HepG2 (cell line): Measurements from ENCODE around the gene CXCR5. TPM values are rescaled to one million over a fixed set of nuclear protein-coding genes. Genes with fewer than 3 reads are reported as not detected.

Experiments
- ARHGAP35 ChIP-seq: sonication (generic); formaldehyde crosslinking; IDR thresholded peaks from 2 replicates; pipeline ENCODE4 v1.9.0; 2022; ENCODE audit warnings: mild to moderate bottlenecking, inconsistent platforms, moderate library complexity, missing genetic modification reagents, borderline replicate concordance
- FOXA1 ChIP-seq, 2 experiments: fragments of 450-650 bp in 1 of 2; sonication (generic) in 1 of 2; formaldehyde crosslinking in 1 of 2; IDR thresholded peaks; 2 replicates each; pipeline versions ENCODE4 v1.4.0 to v1.6.1; 2016 to 2020; ENCODE audit warnings: missing genetic modification reagents in 1 of 2
- FOXA3 ChIP-seq: IDR thresholded peaks from 2 replicates; pipeline ENCODE4 v1.6.1; 2016; ENCODE audit warnings: missing genetic modification reagents, missing compliant biosample characterization
- GPN1 ChIP-seq: sonication (generic); formaldehyde crosslinking; IDR thresholded peaks from 2 replicates; pipeline ENCODE4 v1.5.1; 2020; ENCODE audit warnings: missing genetic modification reagents, borderline replicate concordance
- HCFC1 ChIP-seq: fragments of 150-350 bp; IDR thresholded peaks from 2 replicates; pipeline ENCODE4 v1.6.1; 2014; ENCODE audit warnings: low read depth, low read length
- HDAC6 ChIP-seq: fragments of 200-600 bp; sonication (generic); IDR thresholded peaks from 2 replicates; pipeline ENCODE4 v1.7.0; 2017; ENCODE audit warnings: mild to moderate bottlenecking, antibody characterized with exemption, low read length, low read depth
- HNF1A ChIP-seq, 2 experiments: sonication (generic) in 1 of 2; formaldehyde crosslinking in 1 of 2; IDR thresholded peaks; 2 replicates each; pipeline versions ENCODE4 v1.4.0 to v1.6.1; 2016 to 2020; ENCODE audit warnings: borderline replicate concordance in 1 of 2, low read depth in 1 of 2, mild to moderate bottlenecking in 1 of 2, missing genetic modification reagents in 1 of 2
- MAFK ChIP-seq, 2 experiments: IDR thresholded peaks in 1 of 2; conservative IDR thresholded peaks in 1 of 2; 2 replicates each; pipeline ENCODE4 v1.6.1; 2011; ENCODE audit warnings: improper control_type of control experiment in 2 of 2, low read length in 2 of 2
- MIER3 ChIP-seq: IDR thresholded peaks from 2 replicates; pipeline ENCODE4 v1.6.1; 2016; ENCODE audit warnings: missing compliant biosample characterization, borderline replicate concordance
- PAX8 ChIP-seq: sonication (generic); formaldehyde crosslinking; IDR thresholded peaks from 2 replicates; pipeline ENCODE4 v1.8.0; 2022; ENCODE audit warnings: mild to moderate bottlenecking, missing genetic modification reagents, borderline replicate concordance
- PBX2 ChIP-seq: IDR thresholded peaks from 2 replicates; pipeline ENCODE4 v1.6.1; 2016; ENCODE audit warnings: control low read depth
- PHF21A ChIP-seq: sonication (generic); formaldehyde crosslinking; IDR thresholded peaks from 2 replicates; pipeline ENCODE4 v1.5.0; 2020; ENCODE audit warnings: mild to moderate bottlenecking, missing genetic modification reagents
- RFX3 ChIP-seq: IDR thresholded peaks from 2 replicates; pipeline ENCODE4 v1.6.1; 2016; ENCODE audit warnings: missing biosample characterization, missing genetic modification reagents
- SIX4 ChIP-seq: sonication (generic); formaldehyde crosslinking; IDR thresholded peaks from 2 replicates; pipeline ENCODE4 v1.4.0; 2020; ENCODE audit warnings: missing genetic modification reagents
- SKI ChIP-seq: fragments of 450-650 bp; IDR thresholded peaks from one replicate; pipeline ENCODE4 v1.6.1; 2018; ENCODE audit warnings: mild to moderate bottlenecking; ENCODE audit not compliant: partially characterized antibody
- SRSF9 ChIP-seq: fragments of 200-400 bp; formaldehyde crosslinking; IDR thresholded peaks from 2 replicates; pipeline ENCODE4 v1.6.1; 2018; ENCODE audit warnings: borderline replicate concordance, mild to moderate bottlenecking, low read depth, low read length; ENCODE audit not compliant: insufficient read depth, poor library complexity, severe bottlenecking
- YY1 ChIP-seq: IDR thresholded peaks from 2 replicates; pipeline ENCODE4 v1.6.1; 2011; ENCODE audit warnings: low read length, low read depth, moderate library complexity, mild to moderate bottlenecking; ENCODE audit not compliant: insufficient read depth, insufficient replicate concordance
- ZBTB42 ChIP-seq: sonication (generic); formaldehyde crosslinking; IDR thresholded peaks from 2 replicates; pipeline ENCODE4 v1.5.0; 2020; ENCODE audit warnings: mild to moderate bottlenecking, missing genetic modification reagents
- ZNF33A ChIP-seq: sonication (generic); formaldehyde crosslinking; IDR thresholded peaks from 2 replicates; pipeline ENCODE4 v1.5.1; 2020; ENCODE audit warnings: missing genetic modification reagents, mild to moderate bottlenecking, moderate library complexity, borderline replicate concordance
- ZNF607 ChIP-seq: sonication (generic); formaldehyde crosslinking; IDR thresholded peaks from 2 replicates; pipeline ENCODE4 v1.5.1; 2020; ENCODE audit warnings: missing genetic modification reagents, mild to moderate bottlenecking, borderline replicate concordance
- ZZZ3 ChIP-seq: sonication (generic); formaldehyde crosslinking; IDR thresholded peaks from 2 replicates; pipeline ENCODE4 v1.4.0; 2020; ENCODE audit warnings: missing genetic modification reagents, mild to moderate bottlenecking, borderline replicate concordance
- polyA plus RNA-seq, 8 experiments: library from polyadenylated mRNA; depleted of rRNA in 3 of 8; stranded (reverse) in 7 of 8; unstranded in 1 of 8; fragments of >200 nt; fragmentation: Illumina TruSeq in 4 of 8; extraction: Trizol in 4 of 8; gene quantifications; 2 replicates each; pipeline versions ENCODE4 v1.2.1 to v1.2.3, GENCODE V29; 2011 to 2016; ENCODE audit warnings: low read depth in 4 of 8, missing spikeins in 1 of 8, mixed read lengths in 1 of 8; ENCODE audit not compliant: insufficient read depth in 1 of 8
- total RNA-seq, 5 experiments: library from RNA; depleted of rRNA; stranded (reverse); fragments of >200 nt; fragmentation: Illumina TruSeq; extraction: Trizol; gene quantifications; 2 replicates each; pipeline ENCODE4 v1.2.3, GENCODE V29; 2016; ENCODE audit warnings: low read depth in 1 of 5
- TF ChIP-seq, protein P1 (sequence below): sonication (generic); formaldehyde crosslinking; IDR thresholded peaks from 2 replicates; pipeline ENCODE4 v1.5.0; 2020; ENCODE audit warnings: missing genetic modification reagents

Gene CXCR5
- total and polyA plus RNA-seq, 2 of the 13 experiments (the other 11 are each of a cell fraction or from before 2014, with no cell fraction given), result not detected

DNA sequence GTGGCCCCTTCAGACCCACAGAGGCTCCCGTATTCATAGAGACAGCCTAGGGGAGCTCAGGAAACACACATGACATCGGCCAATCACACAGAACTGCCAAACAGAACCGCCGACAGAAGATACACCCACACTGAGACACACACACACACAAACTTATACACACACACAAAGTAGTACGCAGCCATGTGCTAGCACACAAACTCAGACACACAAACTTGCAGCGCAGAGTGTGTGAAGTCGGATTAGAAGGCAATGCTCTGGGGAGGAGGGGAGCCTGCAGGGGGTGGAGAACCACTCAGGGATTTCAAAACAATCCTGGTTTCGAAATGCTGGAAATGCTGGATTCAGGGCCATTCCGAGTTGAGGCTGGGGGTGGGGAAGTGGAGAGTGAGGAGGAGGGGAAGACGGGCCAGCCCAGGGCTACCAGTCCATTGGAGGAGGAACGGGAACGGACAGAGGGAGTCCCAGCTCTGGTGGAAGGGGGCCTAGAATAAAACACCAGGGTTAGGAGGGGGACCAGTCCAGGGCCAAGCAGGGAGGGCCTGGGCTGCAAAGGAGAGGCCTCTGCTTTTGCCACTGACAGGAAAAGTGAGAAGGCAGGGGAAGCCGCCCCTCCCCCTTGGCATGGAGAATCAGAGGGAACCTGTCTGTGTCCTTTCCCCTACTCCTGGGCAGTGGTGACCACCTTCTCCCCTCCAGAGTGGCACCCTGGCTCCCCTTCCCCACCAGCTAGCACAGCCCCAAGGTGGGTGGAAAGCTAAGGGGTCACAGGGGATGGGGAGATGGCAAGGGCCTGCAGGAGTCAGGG, 37.6 kb downstream of the CXCR5 start (continued):
- no peak for TF ChIP-seq PBX2 (CRISPR knock-in tag)
- no peak; the same call in 1 of the 2 replicates for TF ChIP-seq HNF1A (IDR thresholded peaks at IDR 0.05; ENCODE audit: low read depth)
- no peak for TF ChIP-seq HNF1A (CRISPR knock-in tag; IDR thresholded peaks at IDR 0.05; ENCODE audit: borderline replicate concordance)
- TF ChIP-seq PAX8, result no peak
- TF ChIP-seq PHF21A, result peak; percentile 58
- 0 out of 2 replicates have a peak, but pooled peaks have one; percentile 20 for TF ChIP-seq FOXA3
- TF ChIP-seq MAFK (conservative IDR thresholded peaks at IDR 0.05 in 1 of 2, IDR thresholded peaks at IDR 0.05 in 1 of 2; ENCODE audit: low read length in 2 of 2), result no peak
- TF ChIP-seq SRSF9, result no peak
- no peak for TF ChIP-seq ZNF607
- peak; percentile 82; the same call in 1 of the 2 replicates for TF ChIP-seq MIER3 (CRISPR knock-in tag)
- no peak for TF ChIP-seq ZZZ3 (CRISPR knock-in tag)
- peak; percentile 70 for TF ChIP-seq SIX4 (CRISPR knock-in tag)
- no peak for TF ChIP-seq YY1
- no peak for TF ChIP-seq ZNF33A (CRISPR knock-in tag)
- TF ChIP-seq ZBTB42, result no peak
- TF ChIP-seq FOXA1 (IDR thresholded peaks at IDR 0.05), result no peak
- TF ChIP-seq FOXA1 (CRISPR knock-in tag; IDR thresholded peaks at IDR 0.05), result 0 out of 2 replicates have a peak, but pooled peaks have one; percentile 10
- TF ChIP-seq GPN1 (CRISPR knock-in tag), result no peak
- TF ChIP-seq HCFC1, result no peak
- TF ChIP-seq SKI, result peak; percentile 56
- no peak for TF ChIP-seq RFX3 (CRISPR knock-in tag)
- TF ChIP-seq, protein P1, sequence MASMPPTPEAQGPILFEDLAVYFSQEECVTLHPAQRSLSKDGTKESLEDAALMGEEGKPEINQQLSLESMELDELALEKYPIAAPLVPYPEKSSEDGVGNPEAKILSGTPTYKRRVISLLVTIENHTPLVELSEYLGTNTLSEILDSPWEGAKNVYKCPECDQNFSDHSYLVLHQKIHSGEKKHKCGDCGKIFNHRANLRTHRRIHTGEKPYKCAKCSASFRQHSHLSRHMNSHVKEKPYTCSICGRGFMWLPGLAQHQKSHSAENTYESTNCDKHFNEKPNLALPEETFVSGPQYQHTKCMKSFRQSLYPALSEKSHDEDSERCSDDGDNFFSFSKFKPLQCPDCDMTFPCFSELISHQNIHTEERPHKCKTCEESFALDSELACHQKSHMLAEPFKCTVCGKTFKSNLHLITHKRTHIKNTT (CRISPR knock-in tag), result no peak
- no peak for TF ChIP-seq HDAC6
- 0 out of 2 replicates have a peak, but pooled peaks have one; percentile 36 for TF ChIP-seq ARHGAP35 (CRISPR knock-in tag)
